Coronary artery (tissue), 2 donors: ENCODE measurements around the gene IFTAP.

Experiments
- DNase-seq: peaks from one replicate; pipeline ENCODE4 v3.0.0-alpha.2; 2017; ENCODE audit warnings: low spot score
- H3K27ac ChIP-seq, 2 donors: fragments of 200-600 bp; sonication (generic); one replicate each; pipeline ENCODE4 v1.5.1; 2016 to 2019
- H3K4me3 ChIP-seq: fragments of 200-600 bp; sonication (generic); 2 replicates; pipeline ENCODE4 v1.5.1; 2016; ENCODE audit warnings: mild to moderate bottlenecking, moderate library complexity
- TF ChIP-seq, protein P1 (sequence below): fragments of 200-600 bp; sonication (generic); IDR thresholded peaks from one replicate; pipeline ENCODE4 v1.5.1; 2019; ENCODE audit warnings: antibody characterized with exemption

Gene IFTAP

DNA sequence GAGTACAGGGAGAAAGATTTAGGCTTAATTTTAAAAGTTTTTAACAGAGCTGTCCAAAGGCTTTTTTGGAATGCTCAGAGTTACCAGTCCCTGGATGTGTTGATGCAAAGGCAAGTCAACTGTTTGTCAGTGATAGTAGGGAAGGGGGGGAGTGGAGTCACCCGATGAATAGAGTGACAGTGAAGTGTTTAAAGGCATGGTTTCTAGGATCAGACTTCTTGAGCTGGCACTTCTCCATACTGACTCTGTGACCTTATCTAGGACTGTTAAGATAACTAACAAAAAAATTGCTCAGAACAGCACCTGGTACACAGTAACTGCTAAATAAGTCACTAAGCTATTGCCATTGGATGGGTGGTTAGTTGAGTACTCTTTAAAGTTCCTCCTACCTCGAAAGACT, 15.1 kb downstream of the IFTAP start:
- no peak for DNase-seq
- no peak overlapping the region for H3K27ac ChIP-seq
- H3K4me3 ChIP-seq, result no peak overlapping the region
- TF ChIP-seq, protein P1, sequence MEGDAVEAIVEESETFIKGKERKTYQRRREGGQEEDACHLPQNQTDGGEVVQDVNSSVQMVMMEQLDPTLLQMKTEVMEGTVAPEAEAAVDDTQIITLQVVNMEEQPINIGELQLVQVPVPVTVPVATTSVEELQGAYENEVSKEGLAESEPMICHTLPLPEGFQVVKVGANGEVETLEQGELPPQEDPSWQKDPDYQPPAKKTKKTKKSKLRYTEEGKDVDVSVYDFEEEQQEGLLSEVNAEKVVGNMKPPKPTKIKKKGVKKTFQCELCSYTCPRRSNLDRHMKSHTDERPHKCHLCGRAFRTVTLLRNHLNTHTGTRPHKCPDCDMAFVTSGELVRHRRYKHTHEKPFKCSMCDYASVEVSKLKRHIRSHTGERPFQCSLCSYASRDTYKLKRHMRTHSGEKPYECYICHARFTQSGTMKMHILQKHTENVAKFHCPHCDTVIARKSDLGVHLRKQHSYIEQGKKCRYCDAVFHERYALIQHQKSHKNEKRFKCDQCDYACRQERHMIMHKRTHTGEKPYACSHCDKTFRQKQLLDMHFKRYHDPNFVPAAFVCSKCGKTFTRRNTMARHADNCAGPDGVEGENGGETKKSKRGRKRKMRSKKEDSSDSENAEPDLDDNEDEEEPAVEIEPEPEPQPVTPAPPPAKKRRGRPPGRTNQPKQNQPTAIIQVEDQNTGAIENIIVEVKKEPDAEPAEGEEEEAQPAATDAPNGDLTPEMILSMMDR, result no peak

DNA sequence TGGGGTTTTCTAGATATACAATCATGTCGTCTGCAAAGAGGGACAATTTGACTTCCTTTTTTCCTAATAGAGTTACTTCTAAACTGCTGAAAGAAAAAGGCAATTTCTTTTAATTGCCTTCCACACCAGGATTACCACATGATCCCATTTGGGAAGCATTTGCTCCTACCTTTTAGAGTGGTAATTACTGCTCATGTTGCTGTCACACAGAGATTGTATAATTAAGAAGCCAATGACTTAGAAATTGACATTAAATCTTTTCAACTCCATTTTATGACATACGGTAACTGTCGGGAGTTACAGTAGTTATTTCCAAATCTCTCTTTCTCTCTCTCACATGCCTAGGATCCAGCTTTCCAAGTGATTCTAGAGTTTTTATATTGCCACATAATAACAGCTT, 21.5 kb downstream of the IFTAP start:
- Histone ChIP-seq H3K4me3 (no peak overlapping the region), H3K27ac (no peak overlapping the region)
- TF ChIP-seq, protein P1, result no peak
- no peak for DNase-seq

DNA sequence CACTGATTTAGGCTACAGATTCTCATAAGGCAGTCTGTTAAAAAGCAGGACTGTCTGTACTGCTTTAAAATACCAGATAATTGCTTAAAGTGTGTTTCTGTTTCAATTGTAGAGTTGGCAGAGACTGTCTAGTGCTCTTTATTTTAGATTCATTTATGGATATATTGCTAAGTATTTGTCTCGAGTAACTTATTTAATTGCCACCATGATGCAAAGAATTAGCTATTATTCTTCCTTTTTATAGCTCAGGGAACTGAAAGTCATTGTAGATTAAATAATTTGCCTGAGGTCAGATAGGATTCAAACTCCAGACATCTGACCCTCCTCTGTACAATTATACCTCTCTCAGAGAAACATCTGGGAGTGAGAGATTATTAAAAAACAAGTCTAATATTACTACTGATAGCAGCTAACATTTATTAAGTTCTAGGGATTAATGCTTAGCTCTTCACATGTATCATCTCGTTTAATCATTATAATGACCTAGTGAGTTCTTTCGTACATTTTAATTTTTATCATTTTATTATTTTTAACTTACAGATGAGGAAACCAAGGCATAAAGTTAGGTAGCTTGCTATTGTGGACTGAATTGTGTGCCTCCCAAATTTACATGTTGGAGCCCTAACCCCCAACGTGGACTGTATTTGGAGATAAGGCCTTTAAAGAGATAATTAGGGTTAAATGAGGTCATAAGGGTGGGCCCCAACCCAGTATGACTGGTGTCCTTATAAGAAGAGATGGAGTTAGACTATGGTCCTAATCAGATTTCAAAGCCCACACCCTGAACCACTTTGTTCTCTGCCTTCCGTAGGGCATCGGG, 23.5 kb downstream of the IFTAP start:
- DNase-seq, result no peak
- TF ChIP-seq, protein P1, result no peak
- no peak overlapping the region for H3K4me3 ChIP-seq
- H3K27ac ChIP-seq, result no peak overlapping the region

DNA sequence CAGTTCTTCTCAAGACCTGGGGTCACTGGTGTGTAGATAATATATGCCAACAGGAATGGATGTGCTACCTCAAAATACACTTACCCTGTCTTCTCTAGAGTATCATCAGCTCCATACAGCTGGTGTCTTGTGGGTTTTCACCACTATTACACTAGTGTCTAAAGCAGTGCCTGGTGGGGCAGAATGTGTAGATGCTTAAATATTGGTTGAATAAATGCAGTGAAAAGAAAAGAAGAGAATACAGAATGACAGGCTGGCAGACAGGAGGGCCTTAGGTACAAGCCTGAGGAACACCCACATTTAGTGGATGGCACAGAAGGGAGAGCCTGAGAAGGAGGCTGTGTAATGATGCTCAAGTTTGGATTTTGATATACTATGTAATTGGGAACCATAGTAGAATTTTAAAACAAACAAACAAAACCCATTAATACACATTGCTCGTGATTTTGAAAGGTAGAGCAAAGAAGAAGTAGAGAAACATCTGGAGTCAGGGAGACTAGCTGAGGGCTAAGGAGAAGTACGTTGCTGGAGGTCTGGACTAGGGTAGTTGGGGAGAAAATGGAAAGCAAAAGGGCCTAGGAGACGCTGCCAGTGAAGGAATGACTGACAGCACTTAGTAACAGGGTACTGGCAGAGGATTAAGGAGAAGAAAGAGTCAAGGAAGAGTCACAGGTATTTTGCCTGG, 24.2 kb downstream of the IFTAP start:
- DNase-seq, result no peak
- peak overlapping the region; percentile 50 for H3K4me3 ChIP-seq
- H3K27ac ChIP-seq, result no peak overlapping the region
- TF ChIP-seq, protein P1, result no peak

DNA sequence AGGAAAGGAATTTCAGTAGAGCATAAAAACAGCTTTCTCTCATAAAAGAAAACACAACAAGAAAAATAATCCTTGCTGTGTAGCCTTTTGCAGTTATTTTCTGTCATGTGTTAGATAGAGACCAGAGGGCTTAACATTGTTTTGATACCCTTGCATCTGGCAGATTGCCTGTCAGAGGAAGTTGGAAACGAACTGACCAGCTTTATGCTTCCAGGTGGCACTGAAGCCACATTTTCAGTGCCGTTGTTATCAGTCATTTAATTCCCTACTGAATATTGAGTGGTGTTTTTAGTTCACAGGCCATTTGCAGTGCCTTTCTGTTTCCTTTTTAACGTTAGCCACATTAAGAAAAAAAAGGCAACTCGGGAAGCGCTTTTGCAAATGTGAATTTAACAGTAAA, 25.2 kb downstream of the IFTAP start:
- no peak overlapping the region for H3K27ac ChIP-seq
- peak overlapping the region; percentile 50 for H3K4me3 ChIP-seq
- TF ChIP-seq, protein P1, result no peak
- no peak for DNase-seq

DNA sequence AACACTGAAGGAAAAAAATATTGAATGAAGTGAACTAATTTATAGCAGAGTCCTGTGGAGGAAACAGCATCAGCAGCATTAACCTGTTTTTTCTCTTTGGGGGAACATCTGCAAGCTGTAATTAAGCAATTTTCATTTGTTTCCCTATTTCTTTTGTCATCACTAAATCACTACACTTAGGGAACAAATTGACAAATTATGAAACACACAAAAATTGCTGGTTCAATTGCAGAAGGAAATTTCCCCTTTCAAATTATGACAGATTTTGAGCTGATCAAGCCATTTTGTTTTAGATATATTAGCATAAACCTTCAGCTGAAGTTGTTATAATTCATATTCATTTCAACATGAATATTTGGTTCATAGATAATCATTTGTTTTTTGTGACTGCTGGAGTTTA, 25.9 kb downstream of the IFTAP start:
- TF ChIP-seq, protein P1, result no peak
- no peak overlapping the region for H3K4me3 ChIP-seq
- no peak overlapping the region for H3K27ac ChIP-seq
- no peak for DNase-seq
